HepG2 (cell line): ENCODE results near the gene IL17RC. TPM values are rescaled to one million over a fixed set of nuclear protein-coding genes. Genes with fewer than 3 reads are reported as not detected.

Experiments
- IKZF5 ChIP-seq: IDR thresholded peaks from 2 replicates; pipeline ENCODE4 v1.6.1; 2018; ENCODE audit warnings: missing genetic modification reagents, mild to moderate bottlenecking, missing compliant biosample characterization
- MTF2 ChIP-seq: sonication (generic); formaldehyde crosslinking; IDR thresholded peaks from 2 replicates; pipeline ENCODE4 v1.5.0; 2020; ENCODE audit warnings: missing genetic modification reagents, borderline replicate concordance
- RNF219 ChIP-seq: sonication (generic); formaldehyde crosslinking; IDR thresholded peaks from 2 replicates; pipeline ENCODE4 v1.5.0; 2020; ENCODE audit warnings: mild to moderate bottlenecking, missing genetic modification reagents
- STAG1 ChIP-seq: sonication (generic); formaldehyde crosslinking; IDR thresholded peaks from 2 replicates; pipeline ENCODE4 v1.4.0; 2020; ENCODE audit warnings: missing genetic modification reagents
- TAF1 ChIP-seq: sonication (generic); formaldehyde crosslinking; IDR thresholded peaks from 2 replicates; pipeline ENCODE4 v1.4.0; 2020; ENCODE audit warnings: missing genetic modification reagents
- USF2 ChIP-seq, 2 experiments: sonication (generic) in 1 of 2; formaldehyde crosslinking in 1 of 2; IDR thresholded peaks; 2 replicates each; pipeline versions ENCODE4 v1.5.1 to v1.6.1; 2011 to 2020; ENCODE audit warnings: borderline replicate concordance in 1 of 2, low read depth in 1 of 2, low read length in 1 of 2, mild to moderate bottlenecking in 1 of 2, missing genetic modification reagents in 1 of 2, moderate library complexity in 1 of 2
- ZFP90 ChIP-seq: sonication (generic); formaldehyde crosslinking; IDR thresholded peaks from 2 replicates; pipeline ENCODE4 v1.8.0; 2022; ENCODE audit warnings: missing genetic modification reagents, mild to moderate bottlenecking, inconsistent platforms, borderline replicate concordance
- polyA plus RNA-seq, 8 experiments: library from polyadenylated mRNA; depleted of rRNA in 3 of 8; stranded (reverse) in 7 of 8; unstranded in 1 of 8; fragments of >200 nt; fragmentation: Illumina TruSeq in 4 of 8; extraction: Trizol in 4 of 8; gene quantifications; 2 replicates each; pipeline versions ENCODE4 v1.2.1 to v1.2.3, GENCODE V29; 2011 to 2016; ENCODE audit warnings: low read depth in 4 of 8, missing spikeins in 1 of 8, mixed read lengths in 1 of 8; ENCODE audit not compliant: insufficient read depth in 1 of 8
- total RNA-seq, 5 experiments: library from RNA; depleted of rRNA; stranded (reverse); fragments of >200 nt; fragmentation: Illumina TruSeq; extraction: Trizol; gene quantifications; 2 replicates each; pipeline ENCODE4 v1.2.3, GENCODE V29; 2016; ENCODE audit warnings: low read depth in 1 of 5
- TF ChIP-seq, protein P1 (sequence below): sonication (generic); formaldehyde crosslinking; IDR thresholded peaks from 2 replicates; pipeline ENCODE4 v1.4.0; 2020; ENCODE audit warnings: mild to moderate bottlenecking, missing genetic modification reagents

Gene IL17RC
- total and polyA plus RNA-seq, 2 of the 13 experiments (the other 11 are each of a cell fraction or from before 2014, with no cell fraction given) = 20.7 to 24.0 TPM

- TF ChIP-seq IKZF5 (CRISPR knock-in tag) (0 out of 2 replicates have a peak, but pooled peaks have one; percentile 2), TAF1 (no peak), USF2 (IDR thresholded peaks at IDR 0.05; ENCODE audit: low read depth, low read length) (no peak), USF2 (CRISPR knock-in tag; IDR thresholded peaks at IDR 0.05; ENCODE audit: borderline replicate concordance) (no peak), RNF219 (CRISPR knock-in tag) (no peak), MTF2 (CRISPR knock-in tag) (0 out of 2 replicates have a peak, but pooled peaks have one; percentile 10), ZFP90 (0 out of 2 replicates have a peak, but pooled peaks have one; percentile 54), STAG1 (CRISPR knock-in tag) (0 out of 2 replicates have a peak, but pooled peaks have one; percentile 0)
- TF ChIP-seq, protein P1, sequence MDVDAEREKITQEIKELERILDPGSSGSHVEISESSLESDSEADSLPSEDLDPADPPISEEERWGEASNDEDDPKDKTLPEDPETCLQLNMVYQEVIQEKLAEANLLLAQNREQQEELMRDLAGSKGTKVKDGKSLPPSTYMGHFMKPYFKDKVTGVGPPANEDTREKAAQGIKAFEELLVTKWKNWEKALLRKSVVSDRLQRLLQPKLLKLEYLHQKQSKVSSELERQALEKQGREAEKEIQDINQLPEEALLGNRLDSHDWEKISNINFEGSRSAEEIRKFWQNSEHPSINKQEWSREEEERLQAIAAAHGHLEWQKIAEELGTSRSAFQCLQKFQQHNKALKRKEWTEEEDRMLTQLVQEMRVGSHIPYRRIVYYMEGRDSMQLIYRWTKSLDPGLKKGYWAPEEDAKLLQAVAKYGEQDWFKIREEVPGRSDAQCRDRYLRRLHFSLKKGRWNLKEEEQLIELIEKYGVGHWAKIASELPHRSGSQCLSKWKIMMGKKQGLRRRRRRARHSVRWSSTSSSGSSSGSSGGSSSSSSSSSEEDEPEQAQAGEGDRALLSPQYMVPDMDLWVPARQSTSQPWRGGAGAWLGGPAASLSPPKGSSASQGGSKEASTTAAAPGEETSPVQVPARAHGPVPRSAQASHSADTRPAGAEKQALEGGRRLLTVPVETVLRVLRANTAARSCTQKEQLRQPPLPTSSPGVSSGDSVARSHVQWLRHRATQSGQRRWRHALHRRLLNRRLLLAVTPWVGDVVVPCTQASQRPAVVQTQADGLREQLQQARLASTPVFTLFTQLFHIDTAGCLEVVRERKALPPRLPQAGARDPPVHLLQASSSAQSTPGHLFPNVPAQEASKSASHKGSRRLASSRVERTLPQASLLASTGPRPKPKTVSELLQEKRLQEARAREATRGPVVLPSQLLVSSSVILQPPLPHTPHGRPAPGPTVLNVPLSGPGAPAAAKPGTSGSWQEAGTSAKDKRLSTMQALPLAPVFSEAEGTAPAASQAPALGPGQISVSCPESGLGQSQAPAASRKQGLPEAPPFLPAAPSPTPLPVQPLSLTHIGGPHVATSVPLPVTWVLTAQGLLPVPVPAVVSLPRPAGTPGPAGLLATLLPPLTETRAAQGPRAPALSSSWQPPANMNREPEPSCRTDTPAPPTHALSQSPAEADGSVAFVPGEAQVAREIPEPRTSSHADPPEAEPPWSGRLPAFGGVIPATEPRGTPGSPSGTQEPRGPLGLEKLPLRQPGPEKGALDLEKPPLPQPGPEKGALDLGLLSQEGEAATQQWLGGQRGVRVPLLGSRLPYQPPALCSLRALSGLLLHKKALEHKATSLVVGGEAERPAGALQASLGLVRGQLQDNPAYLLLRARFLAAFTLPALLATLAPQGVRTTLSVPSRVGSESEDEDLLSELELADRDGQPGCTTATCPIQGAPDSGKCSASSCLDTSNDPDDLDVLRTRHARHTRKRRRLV (CRISPR knock-in tag) = no peak
Observed at GRCh38 chr3:9916346-9916733, 558 bp upstream of the IL17RC start (continued).
